ENCODE results near the gene ZNF860.

ZNF860 gene

GRCh38 chr3:31967592-31967991 lies 14.0 kb upstream of the ZNF860 start:
- POLR2A ChIA-PET = no interaction called here
- no peak for DNase-seq (ENCODE audit: extremely low spot score)
- TF ChIP-seq CTCF (IDR thresholded peaks at IDR 0.05; ENCODE audit: control extremely low read depth, extremely low read depth, low read depth, missing control alignments) = no peak
- CTCF ChIA-PET = interaction anchor here (1.6 kb wide), 1 partner anchor 8 kb away, joined by 7 read pairs; no protein-coding TSS in a partner anchor

GRCh38 chr3:31968369-31968926 lies 13.1 kb upstream of the ZNF860 start:
- CTCF ChIA-PET = no interaction called here
- POLR2A ChIA-PET = no interaction called here
- DNase-seq (ENCODE audit: extremely low spot score) = no peak
- TF ChIP-seq CTCF (IDR thresholded peaks at IDR 0.05; ENCODE audit: control extremely low read depth, extremely low read depth, low read depth, missing control alignments) = no peak

GRCh38 chr3:31968927-31969418 lies 12.6 kb upstream of the ZNF860 start:
- ChIA-PET CTCF (interaction anchor here (0.9 kb wide), 1 partner anchor 8 kb away, joined by 4 read pairs; no protein-coding TSS in a partner anchor), POLR2A (no interaction called here)
- no peak for DNase-seq (ENCODE audit: extremely low spot score)
- TF ChIP-seq CTCF (IDR thresholded peaks at IDR 0.05; ENCODE audit: control extremely low read depth, extremely low read depth, low read depth, missing control alignments) = no peak

GRCh38 chr3:31971607-31972006 lies 9.9 kb upstream of the ZNF860 start:
- DNase-seq (ENCODE audit: extremely low spot score) = no peak
- POLR2A ChIA-PET = no interaction called here
- no peak for TF ChIP-seq CTCF (IDR thresholded peaks at IDR 0.05; ENCODE audit: control extremely low read depth, extremely low read depth, low read depth, missing control alignments)
- CTCF ChIA-PET = interaction anchor here (1.8 kb wide), 1 partner anchor 47 kb away, joined by 6 read pairs; no protein-coding TSS in a partner anchor

- ChIA-PET CTCF (interaction anchor here (1.4 kb wide), 1 partner anchor 13 kb away, joined by 3 read pairs; no protein-coding TSS in a partner anchor), POLR2A (no interaction called here)
- no peak for DNase-seq (ENCODE audit: extremely low spot score)
- no peak for TF ChIP-seq CTCF (IDR thresholded peaks at IDR 0.05; ENCODE audit: control extremely low read depth, extremely low read depth, low read depth, missing control alignments)
These were observed 8.5 kb upstream of the ZNF860 start for GRCh38 chr3:31973081-31973480.

- POLR2A ChIA-PET = no interaction called here
- TF ChIP-seq CTCF (IDR thresholded peaks at IDR 0.05; ENCODE audit: control extremely low read depth, extremely low read depth, low read depth, missing control alignments) = no peak
These were observed 7.7 kb upstream of the ZNF860 start for GRCh38 chr3:31973837-31974236.

More at GRCh38 chr3:31973837-31974236, 7.7 kb upstream of the ZNF860 start:
- CTCF ChIA-PET = interaction anchor here (1.4 kb wide), 1 partner anchor 12 kb away, joined by 3 read pairs; no protein-coding TSS in a partner anchor
- no peak for DNase-seq (ENCODE audit: extremely low spot score)

All from GM10248 (cell line).